GM13976 (cell line): ENCODE measurements around the gene RPRML.

ENCODE experiments used
- DNase-seq: peaks from one replicate; pipeline ENCODE4 v3.0.0; 2012; ENCODE audit warnings: low spot score
- in situ Hi-C: fragments of 300-500 bp; cut with MboI; formaldehyde crosslinking; loops from one replicate; pipeline ENCODE4 v1.12.0; 2022; ENCODE audit warnings: low sequenced_read_pairs, mixed read lengths, inconsistent platforms; ENCODE audit not compliant: unreplicated experiment
- TF ChIP-seq, protein P1 (sequence below): IDR thresholded peaks from 2 replicates; pipeline ENCODE4 v1.5.1; 2012; ENCODE audit warnings: borderline replicate concordance, mild to moderate bottlenecking; ENCODE audit not compliant: insufficient read depth; ENCODE audit errors: extremely low read depth, missing control alignments, control extremely low read depth

Gene RPRML

DNA sequence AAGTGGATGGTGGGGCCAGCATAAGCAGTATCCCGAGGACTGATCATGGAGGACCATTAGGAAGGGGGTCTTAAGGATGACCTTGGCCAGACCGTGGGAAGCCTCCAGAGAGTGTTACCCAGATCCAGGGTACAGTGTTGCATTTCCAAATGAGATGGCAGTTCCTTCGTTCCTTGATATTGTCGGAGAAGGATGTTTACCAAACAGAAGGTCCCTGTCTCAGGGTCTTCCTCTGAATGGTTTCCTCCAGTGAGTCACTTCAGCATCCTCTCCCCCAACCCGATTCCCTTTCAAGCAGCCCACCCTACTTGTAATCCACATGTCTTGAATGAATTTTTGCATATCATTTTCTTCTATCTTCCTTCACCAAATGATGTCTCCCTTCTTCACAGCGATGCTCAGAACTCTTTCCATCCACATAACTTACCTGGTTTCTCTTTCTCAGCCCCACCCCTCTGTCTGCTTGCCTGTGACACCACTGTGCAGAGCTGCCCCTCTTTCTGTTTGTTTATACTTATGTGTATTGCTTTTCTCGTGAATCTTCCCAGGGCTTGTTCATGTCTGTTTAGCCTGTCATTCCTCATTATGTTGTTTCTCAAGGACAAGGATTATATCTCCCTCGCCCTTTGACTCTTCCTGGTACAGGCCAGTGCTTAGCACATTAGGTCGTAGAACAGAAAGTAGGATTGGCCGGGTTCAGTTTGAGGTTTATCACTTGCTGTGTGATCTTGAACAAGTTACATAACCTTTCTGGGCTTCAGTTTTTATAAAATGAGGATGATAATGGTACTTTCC, 50.4 kb downstream of the RPRML start:
- in situ Hi-C loops, result no loop called here
- TF ChIP-seq, protein P1, sequence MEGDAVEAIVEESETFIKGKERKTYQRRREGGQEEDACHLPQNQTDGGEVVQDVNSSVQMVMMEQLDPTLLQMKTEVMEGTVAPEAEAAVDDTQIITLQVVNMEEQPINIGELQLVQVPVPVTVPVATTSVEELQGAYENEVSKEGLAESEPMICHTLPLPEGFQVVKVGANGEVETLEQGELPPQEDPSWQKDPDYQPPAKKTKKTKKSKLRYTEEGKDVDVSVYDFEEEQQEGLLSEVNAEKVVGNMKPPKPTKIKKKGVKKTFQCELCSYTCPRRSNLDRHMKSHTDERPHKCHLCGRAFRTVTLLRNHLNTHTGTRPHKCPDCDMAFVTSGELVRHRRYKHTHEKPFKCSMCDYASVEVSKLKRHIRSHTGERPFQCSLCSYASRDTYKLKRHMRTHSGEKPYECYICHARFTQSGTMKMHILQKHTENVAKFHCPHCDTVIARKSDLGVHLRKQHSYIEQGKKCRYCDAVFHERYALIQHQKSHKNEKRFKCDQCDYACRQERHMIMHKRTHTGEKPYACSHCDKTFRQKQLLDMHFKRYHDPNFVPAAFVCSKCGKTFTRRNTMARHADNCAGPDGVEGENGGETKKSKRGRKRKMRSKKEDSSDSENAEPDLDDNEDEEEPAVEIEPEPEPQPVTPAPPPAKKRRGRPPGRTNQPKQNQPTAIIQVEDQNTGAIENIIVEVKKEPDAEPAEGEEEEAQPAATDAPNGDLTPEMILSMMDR, result no peak
- DNase-seq, result no peak
